Liver (tissue), 9 donors: Measurements from ENCODE around the gene MAP3K13. TPM values are rescaled to one million over a fixed set of nuclear protein-coding genes. Genes with fewer than 3 reads are reported as not detected.

Source experiments
- DNase-seq: peaks from one replicate; pipeline ENCODE4 v3.0.0-alpha.2; 2017; ENCODE audit warnings: low spot score
- H3K27ac ChIP-seq, 2 donors: one replicate each; pipeline ENCODE4 v1.7.0; 2013; ENCODE audit warnings: inconsistent platforms in 2 of 2, low read length in 2 of 2, control low read depth in 1 of 2, low read depth in 1 of 2, mild to moderate bottlenecking in 1 of 2
- H3K27me3 ChIP-seq, 4 donors: one replicate each; pipeline versions ENCODE4 v1.6.1 to v1.7.0; 2013; ENCODE audit warnings: low read length in 3 of 4, inconsistent platforms in 1 of 4, mild to moderate bottlenecking in 1 of 4, moderate library complexity in 1 of 4; ENCODE audit not compliant: control insufficient read depth in 4 of 4, insufficient read depth in 4 of 4
- H3K36me3 ChIP-seq, 4 donors: one replicate each; pipeline versions ENCODE4 v1.6.1 to v1.7.0; 2013; ENCODE audit warnings: low read length in 3 of 4, mild to moderate bottlenecking in 3 of 4, low read depth in 1 of 4, moderate library complexity in 1 of 4; ENCODE audit not compliant: control insufficient read depth in 4 of 4, insufficient read depth in 3 of 4
- H3K4me1 ChIP-seq, 4 donors: one replicate each; pipeline versions ENCODE4 v1.6.1 to v1.7.0; 2013; ENCODE audit warnings: low read length in 3 of 4, mild to moderate bottlenecking in 3 of 4, moderate library complexity in 1 of 4; ENCODE audit not compliant: control insufficient read depth in 4 of 4, insufficient read depth in 4 of 4
- H3K4me3 ChIP-seq, 3 donors: one replicate each; pipeline versions ENCODE4 v1.6.1 to v1.7.0; 2013; ENCODE audit warnings: low read length in 3 of 3, control low read depth in 1 of 3, low read depth in 1 of 3, mild to moderate bottlenecking in 1 of 3
- H3K9ac ChIP-seq, 2 donors: one replicate each; pipeline ENCODE4 v1.7.0; 2013; ENCODE audit warnings: low read length in 2 of 2, mild to moderate bottlenecking in 2 of 2, moderate library complexity in 2 of 2, control low read depth in 1 of 2, low read depth in 1 of 2
- H3K9me3 ChIP-seq, 4 donors: one replicate each; pipeline versions ENCODE4 v1.6.1 to v1.7.0; 2013; ENCODE audit warnings: low read length in 3 of 4; ENCODE audit not compliant: control insufficient read depth in 4 of 4
- ATF3 ChIP-seq: IDR thresholded peaks from 2 replicates; pipeline ENCODE4 v1.6.1; 2016; ENCODE audit warnings: antibody characterized with exemption
- CTCF ChIP-seq: fragments of 150-350 bp; IDR thresholded peaks from 2 replicates; pipeline ENCODE4 v1.5.1; 2017; ENCODE audit warnings: improper control_type of control experiment, low read depth, low read length; ENCODE audit not compliant: missing input control
- FOXA1 ChIP-seq: IDR thresholded peaks from 2 replicates; pipeline ENCODE4 v1.6.1; 2016; ENCODE audit warnings: antibody characterized with exemption
- FOXA2 ChIP-seq: IDR thresholded peaks from 2 replicates; pipeline ENCODE4 v1.6.1; 2016; ENCODE audit warnings: antibody characterized with exemption
- GABPA ChIP-seq, 2 donors: IDR thresholded peaks in 1 of 2; conservative IDR thresholded peaks in 1 of 2; 2 replicates each; pipeline ENCODE4 v1.6.1; 2016; ENCODE audit warnings: antibody characterized with exemption in 2 of 2, mild to moderate bottlenecking in 1 of 2, moderate library complexity in 1 of 2
- HNF4A ChIP-seq, 2 donors: conservative IDR thresholded peaks; 2 replicates each; pipeline ENCODE4 v1.6.1; 2016; ENCODE audit warnings: antibody characterized with exemption in 2 of 2, mild to moderate bottlenecking in 2 of 2
- HNF4G ChIP-seq: IDR thresholded peaks from 2 replicates; pipeline ENCODE4 v1.6.1; 2016; ENCODE audit warnings: antibody characterized with exemption
- JUND ChIP-seq, 2 donors: IDR thresholded peaks; 2 replicates each; pipeline ENCODE4 v1.6.1; 2016; ENCODE audit warnings: antibody characterized with exemption in 2 of 2
- MAX ChIP-seq: IDR thresholded peaks from 2 replicates; pipeline ENCODE4 v1.6.1; 2016; ENCODE audit warnings: antibody characterized with exemption
- NR2F2 ChIP-seq: IDR thresholded peaks from 2 replicates; pipeline ENCODE4 v1.6.1; 2016; ENCODE audit warnings: antibody characterized with exemption
- RAD21 ChIP-seq, 2 donors: IDR thresholded peaks; 2 replicates each; pipeline ENCODE4 v1.6.1; 2016; ENCODE audit warnings: antibody characterized with exemption in 2 of 2, mild to moderate bottlenecking in 2 of 2
- RXRA ChIP-seq, 2 donors: IDR thresholded peaks; 2 replicates each; pipeline ENCODE4 v1.6.1; 2017 to 2018; ENCODE audit warnings: antibody characterized with exemption in 2 of 2, mild to moderate bottlenecking in 1 of 2
- SP1 ChIP-seq: IDR thresholded peaks from 2 replicates; pipeline ENCODE4 v1.6.1; 2018; ENCODE audit warnings: antibody characterized with exemption, mild to moderate bottlenecking
- TAF1 ChIP-seq: conservative IDR thresholded peaks from 2 replicates; pipeline ENCODE4 v1.6.1; 2016; ENCODE audit warnings: antibody characterized with exemption, mild to moderate bottlenecking
- YY1 ChIP-seq: IDR thresholded peaks from 2 replicates; pipeline ENCODE4 v1.6.1; 2016; ENCODE audit warnings: antibody characterized with exemption, mild to moderate bottlenecking
- ZBTB33 ChIP-seq: IDR thresholded peaks from 2 replicates; pipeline ENCODE4 v1.6.1; 2016; ENCODE audit warnings: antibody characterized with exemption
- WGBS: extraction: QIAGEN DNeasy Blood & Tissue Kit; methylation state at CpG from one replicate; pipeline ENCODE4 v1.1.7; 2013; 5-methylcytosine and 5-hydroxymethylcytosine counted together
- polyA plus RNA-seq, 2 donors: library from polyadenylated mRNA; stranded (reverse) in 1 of 2; unstranded in 1 of 2; fragments of 200-250 nt in 1 of 2; fragments of >200 nt in 1 of 2; fragmentation: Nextera tagmentation in 1 of 2; extraction: Ambion mirVana in 1 of 2; gene quantifications; one replicate each; pipeline versions ENCODE4 v1.2.1 to v1.2.3, GENCODE V29; 2013 to 2015
- total RNA-seq, 2 donors: library from RNA; depleted of rRNA; stranded (reverse); fragments of >200 nt; gene quantifications; one replicate each; pipeline ENCODE4 v1.2.3, GENCODE V29; 2014
- donor health status: healthy.
- donor health status: healthy.
- donor health status: healthy.
- donor health status: healthy.
- donor health status: healthy.

The MAP3K13 gene
- total and polyA plus RNA-seq, 4 donors: 11.3 to 38.1 (median 26.5) TPM

- Histone ChIP-seq H3K4me3 (peak overlapping the region; percentile 2 to 24 (median 23)), H3K4me1 (peaks cover 0 to 36% (median 22%) of the 10 kb centered on the region in 4 donors), H3K27me3 (no peaks in the 10 kb centered on the region), H3K27ac (peak overlapping the region; percentile 71 to 88), H3K36me3 (no peaks in the 10 kb centered on the region), H3K9me3 (no peaks in the 10 kb centered on the region), H3K9ac (peak overlapping the region in 1 of 2 donors; percentile 43)
- 13% methylated on average over 3 of the region's 3 CpGs for WGBS
- no peak for TF ChIP-seq NR2F2
- TF ChIP-seq HNF4G: no peak
- no peak for TF ChIP-seq RXRA (IDR thresholded peaks at IDR 0.05)
- TF ChIP-seq RAD21 (IDR thresholded peaks at IDR 0.05): peak in 1 of 2 donors; percentile 14
- TF ChIP-seq GABPA (IDR thresholded peaks at IDR 0.05 in 1 of 2, conservative IDR thresholded peaks at IDR 0.05 in 1 of 2): peak in 1 of 2 donors; percentile 8
- TF ChIP-seq HNF4A (conservative IDR thresholded peaks at IDR 0.05): peak in 1 of 2 donors; percentile 10
- TF ChIP-seq MAX: peak; percentile 44
- peak; percentile 54 for TF ChIP-seq YY1
- no peak for DNase-seq
Measured at GRCh38 chr3:185332026-185332735, 30.8 kb upstream of the MAP3K13 start.

GRCh38 chr3:185335799-185336198 lies 27.1 kb upstream of the MAP3K13 start:
- no peak for DNase-seq
- H3K27me3 ChIP-seq: no peaks in the 10 kb centered on the region
- TF ChIP-seq NR2F2: no peak
- TF ChIP-seq SP1: no peak
- no peak for TF ChIP-seq FOXA2
- TF ChIP-seq FOXA1: no peak
- no peak for TF ChIP-seq RXRA (IDR thresholded peaks at IDR 0.05)
- TF ChIP-seq JUND (IDR thresholded peaks at IDR 0.05): no peak
- TF ChIP-seq YY1: no peak
- no peak for TF ChIP-seq MAX
- no peak for TF ChIP-seq ATF3
- TF ChIP-seq CTCF: no peak
- TF ChIP-seq GABPA (IDR thresholded peaks at IDR 0.05 in 1 of 2, conservative IDR thresholded peaks at IDR 0.05 in 1 of 2): no peak
- TF ChIP-seq TAF1: no peak
- no peak for TF ChIP-seq HNF4A (conservative IDR thresholded peaks at IDR 0.05)
- peak overlapping the region; percentile 25 to 65 for H3K27ac ChIP-seq
- H3K4me3 ChIP-seq: no peak overlapping the region
- peaks cover 1 to 34% (median 22%) of the 10 kb centered on the region in 4 donors for H3K4me1 ChIP-seq
- H3K9ac ChIP-seq: no peak overlapping the region
- no peaks in the 10 kb centered on the region for H3K36me3 ChIP-seq
- no peaks in the 10 kb centered on the region for H3K9me3 ChIP-seq

GRCh38 chr3:185337231-185337816 lies 25.6 kb upstream of the MAP3K13 start:
- H3K4me1 ChIP-seq: peaks cover 2 to 25% (median 15%) of the 10 kb centered on the region in 4 donors
- no peaks in the 10 kb centered on the region for H3K9me3 ChIP-seq
- TF ChIP-seq RXRA (IDR thresholded peaks at IDR 0.05) (peak in 1 of 2 donors; percentile 9), ZBTB33 (no peak)
- no peaks in the 10 kb centered on the region for H3K27me3 ChIP-seq
- H3K27ac ChIP-seq: peak overlapping the region; percentile 54 to 79
- H3K36me3 ChIP-seq: no peaks in the 10 kb centered on the region
- no peak overlapping the region for H3K9ac ChIP-seq
- WGBS: 43% methylated on average over 5 of the region's 5 CpGs
- no peak overlapping the region for H3K4me3 ChIP-seq
- no peak for DNase-seq
